LNCAP (cell line): Measurements from ENCODE around the gene KRTAP20-3.

Experiments used
- CTCF ChIP-seq: fragments of 450-650 bp; IDR thresholded peaks from 2 replicates; pipeline ENCODE4 v1.5.1; 2017; ENCODE audit warnings: mild to moderate bottlenecking

Gene KRTAP20-3

GRCh38 chr21:30642564-30642963, at the start of gene KRTAP20-3:
Gene KRTAP20-3, plus strand, starts transcription at chr21:30642864.
- TF ChIP-seq CTCF: no peak

GRCh38 chr21:30598802-30599201, 43.9 kb upstream of the KRTAP20-3 start, which contains the start of gene KRTAP6-2:
Gene KRTAP6-2, minus strand, starts transcription at chr21:30598902. Its CDS starts 28 bp downstream, at chr21:30598874.
- TF ChIP-seq CTCF: no peak

DNA sequence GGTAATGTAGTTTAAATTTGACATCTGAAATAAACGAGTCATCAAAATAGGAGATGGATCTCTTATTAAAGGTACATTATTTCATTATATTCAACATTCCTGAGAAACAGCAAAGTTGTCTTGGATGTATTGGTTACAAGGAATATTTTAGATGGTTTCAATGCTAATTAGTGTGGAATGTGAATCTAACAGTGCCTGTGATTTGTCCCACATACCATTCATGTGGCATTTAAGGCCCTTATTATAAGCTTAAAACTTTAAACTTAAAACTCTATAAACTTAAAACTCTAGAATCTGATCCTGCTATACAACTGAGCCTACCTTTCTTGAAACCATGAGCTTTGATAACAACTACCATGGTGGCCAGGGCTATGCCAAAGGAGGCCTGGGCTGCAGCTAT, 41.9 kb upstream of the KRTAP20-3 start, which contains the start of gene KRTAP22-1:
Gene KRTAP22-1, plus strand, starts transcription at position 301 of the 400 bp plus-strand sequence.
- TF ChIP-seq CTCF: no peak

GRCh38 chr21:30605968-30606367, 36.7 kb upstream of the KRTAP20-3 start:
- TF ChIP-seq CTCF: no peak

GRCh38 chr21:30612132-30612531, 30.5 kb upstream of the KRTAP20-3 start:
- TF ChIP-seq CTCF: no peak

DNA sequence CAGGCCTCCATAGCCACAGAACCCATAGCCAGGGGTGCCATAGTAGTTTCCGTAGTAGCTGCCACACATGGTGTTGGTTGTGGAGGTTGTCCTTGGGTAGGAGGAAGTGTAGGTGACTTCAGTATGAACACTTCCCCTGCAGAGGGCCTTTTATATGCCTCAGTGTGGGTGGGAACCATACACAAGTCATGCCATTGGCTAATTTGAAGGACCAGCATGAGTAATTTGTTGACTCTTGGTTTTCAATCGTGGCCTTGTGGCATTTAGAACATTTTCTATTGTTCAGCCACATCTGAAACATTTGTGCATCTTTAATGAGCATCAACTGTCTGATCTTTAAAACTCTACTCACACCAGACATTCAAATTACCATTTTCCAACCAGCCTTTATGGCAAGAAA, 28.8 kb upstream of the KRTAP20-3 start, which contains the start of gene KRTAP6-1:
Gene KRTAP6-1, minus strand, starts transcription at position 95 of the 400 bp plus-strand sequence. Its CDS starts 26 bp downstream, at position 69.
- TF ChIP-seq CTCF: no peak

- TF ChIP-seq CTCF: no peak
Observed at GRCh38 chr21:30615199-30615598, 27.5 kb upstream of the KRTAP20-3 start.

GRCh38 chr21:30616125-30616524, 26.5 kb upstream of the KRTAP20-3 start, which contains the start of gene KRTAP20-1:
Gene KRTAP20-1, plus strand, starts transcription at chr21:30616425. Its CDS starts 30 bp downstream, at chr21:30616455.
- TF ChIP-seq CTCF: no peak
